AG20443 (cell line): Measurements from ENCODE around the gene ABTB2.
"Not testable (repeated sequence)": the region's sequence is repeated elsewhere in the genome, so short reads cannot be mapped to it uniquely, and the experiment has no call there.

ENCODE experiments used
- DNase-seq: peaks from one replicate; pipeline ENCODE4 v3.0.0; 2012; ENCODE audit warnings: low spot score, mixed read lengths

The ABTB2 gene

GRCh38 chr11:34262531-34263081 lies 95.2 kb downstream of the ABTB2 start:
- DNase-seq: no peak

GRCh38 chr11:34261820-34262219 lies 96.0 kb downstream of the ABTB2 start:
- no peak for DNase-seq

- DNase-seq: no peak
Observed at GRCh38 chr11:34261095-34261494, 96.7 kb downstream of the ABTB2 start.

- no peak for DNase-seq
Observed at GRCh38 chr11:34260072-34260575, 97.7 kb downstream of the ABTB2 start.

- DNase-seq: no peak
Observed at GRCh38 chr11:34259087-34259486, 98.7 kb downstream of the ABTB2 start.

- DNase-seq: no peak
Observed at GRCh38 chr11:34256626-34257025, 101.2 kb downstream of the ABTB2 start.

- no peak for DNase-seq
Observed at GRCh38 chr11:34256150-34256549, 101.7 kb downstream of the ABTB2 start.

- no peak for DNase-seq
Observed at GRCh38 chr11:34255101-34255500, 102.7 kb downstream of the ABTB2 start.

GRCh38 chr11:34254011-34254410 lies 103.8 kb downstream of the ABTB2 start:
- DNase-seq: no peak

GRCh38 chr11:34252651-34253050 lies 105.2 kb downstream of the ABTB2 start:
- no peak for DNase-seq

GRCh38 chr11:34252015-34252414 lies 105.8 kb downstream of the ABTB2 start:
- DNase-seq: no peak

- peak; percentile 58 for DNase-seq
Observed at GRCh38 chr11:34251589-34251980, 106.2 kb downstream of the ABTB2 start.

GRCh38 chr11:34250732-34251588 lies 106.8 kb downstream of the ABTB2 start:
- DNase-seq: peak; percentile 75

GRCh38 chr11:34250211-34250610 lies 107.6 kb downstream of the ABTB2 start:
- no peak for DNase-seq

- no peak for DNase-seq
Observed at GRCh38 chr11:34249439-34249838, 108.4 kb downstream of the ABTB2 start.

- not testable (repeated sequence) for DNase-seq
Observed at GRCh38 chr11:34246511-34246910, 111.3 kb downstream of the ABTB2 start.

GRCh38 chr11:34245041-34245440 lies 112.8 kb downstream of the ABTB2 start:
- no peak for DNase-seq

- peak; percentile 85 for DNase-seq
Observed at GRCh38 chr11:34243600-34244464, 114.0 kb downstream of the ABTB2 start.

- DNase-seq: peak; percentile 40
Observed at GRCh38 chr11:34242037-34242625, 115.7 kb downstream of the ABTB2 start.

- no peak for DNase-seq
Observed at GRCh38 chr11:34240150-34240494, 117.7 kb downstream of the ABTB2 start.

GRCh38 chr11:34239465-34240149 lies 118.2 kb downstream of the ABTB2 start:
- DNase-seq: no peak

- DNase-seq: no peak
Observed at GRCh38 chr11:34238966-34239365, 118.8 kb downstream of the ABTB2 start.
